IPS-18a (cell line): ENCODE results near the gene NXN.
"Not testable (repeated sequence)": the region's sequence is repeated elsewhere in the genome, so short reads cannot be mapped to it uniquely, and the experiment has no call there.

Experiments used
- H3K27ac ChIP-seq: one replicate; pipeline ENCODE4 v1.5.1; 2013; ENCODE audit warnings: low read length
- H3K27me3 ChIP-seq: one replicate; pipeline ENCODE4 v1.6.1; 2013; ENCODE audit warnings: mild to moderate bottlenecking, low read length; ENCODE audit not compliant: control insufficient read depth, insufficient read depth
- H3K36me3 ChIP-seq: one replicate; pipeline ENCODE4 v1.6.1; 2013; ENCODE audit warnings: low read depth, low read length; ENCODE audit not compliant: control insufficient read depth
- H3K4me1 ChIP-seq: one replicate; pipeline ENCODE4 v1.6.1; 2013; ENCODE audit warnings: low read depth, low read length; ENCODE audit not compliant: control insufficient read depth
- H3K4me3 ChIP-seq: one replicate; pipeline ENCODE4 v1.5.1; 2013; ENCODE audit warnings: low read length
- H3K9ac ChIP-seq: one replicate; pipeline ENCODE4 v1.6.1; 2013; ENCODE audit warnings: mild to moderate bottlenecking, low read length, moderate library complexity
- H3K9me3 ChIP-seq: one replicate; pipeline ENCODE4 v1.6.1; 2013; ENCODE audit warnings: low read depth, low read length; ENCODE audit not compliant: control insufficient read depth

Gene NXN

GRCh38 chr17:946510-947236, 32.9 kb downstream of the NXN start:
- H3K27me3 ChIP-seq = no peaks in the 10 kb centered on the region
- H3K36me3 ChIP-seq = no peaks in the 10 kb centered on the region
- H3K4me1 ChIP-seq = peaks cover 21% of the 10 kb centered on the region
- H3K9ac ChIP-seq = no peak overlapping the region
- H3K4me3 ChIP-seq = no peak overlapping the region
- H3K9me3 ChIP-seq = no peaks in the 10 kb centered on the region
- no peak overlapping the region for H3K27ac ChIP-seq

GRCh38 chr17:945672-946071, 33.9 kb downstream of the NXN start:
- H3K36me3 ChIP-seq = no peaks in the 10 kb centered on the region
- no peaks in the 10 kb centered on the region for H3K9me3 ChIP-seq
- H3K4me3 ChIP-seq = no peak overlapping the region
- H3K9ac ChIP-seq = no peak overlapping the region
- no peak overlapping the region for H3K27ac ChIP-seq
- H3K4me1 ChIP-seq = peaks cover 14% of the 10 kb centered on the region
- no peaks in the 10 kb centered on the region for H3K27me3 ChIP-seq

- Histone ChIP-seq H3K27ac (peak overlapping the region; percentile 47), H3K4me3 (no peak overlapping the region), H3K9me3 (no peaks in the 10 kb centered on the region), H3K36me3 (no peaks in the 10 kb centered on the region), H3K9ac (no peak overlapping the region), H3K27me3 (no peaks in the 10 kb centered on the region), H3K4me1 (peaks cover 4% of the 10 kb centered on the region)
Measured at GRCh38 chr17:944266-944826, 35.2 kb downstream of the NXN start.

GRCh38 chr17:935485-935884, 44.1 kb downstream of the NXN start:
- H3K9ac ChIP-seq = no peak overlapping the region
- H3K27ac ChIP-seq = no peak overlapping the region
- H3K36me3 ChIP-seq = no peaks in the 10 kb centered on the region
- H3K4me1 ChIP-seq = peaks cover 10% of the 10 kb centered on the region
- no peak overlapping the region for H3K4me3 ChIP-seq
- no peaks in the 10 kb centered on the region for H3K27me3 ChIP-seq
- H3K9me3 ChIP-seq = no peaks in the 10 kb centered on the region

GRCh38 chr17:933312-934073, 46.1 kb downstream of the NXN start:
- no peak overlapping the region for H3K9ac ChIP-seq
- H3K9me3 ChIP-seq = no peaks in the 10 kb centered on the region
- no peaks in the 10 kb centered on the region for H3K27me3 ChIP-seq
- H3K4me1 ChIP-seq = peaks cover 10% of the 10 kb centered on the region
- H3K36me3 ChIP-seq = no peaks in the 10 kb centered on the region
- H3K27ac ChIP-seq = peak overlapping the region; percentile 64
- no peak overlapping the region for H3K4me3 ChIP-seq

- Histone ChIP-seq H3K4me1 (peaks cover 17% of the 10 kb centered on the region), H3K36me3 (no peaks in the 10 kb centered on the region), H3K9me3 (no peaks in the 10 kb centered on the region), H3K9ac (no peak overlapping the region), H3K27ac (no peak overlapping the region), H3K4me3 (no peak overlapping the region), H3K27me3 (no peaks in the 10 kb centered on the region)
Measured at GRCh38 chr17:930258-930657, 49.3 kb downstream of the NXN start.

GRCh38 chr17:929586-929985, 50.0 kb downstream of the NXN start:
- no peak overlapping the region for H3K9ac ChIP-seq
- no peaks in the 10 kb centered on the region for H3K9me3 ChIP-seq
- peaks cover 23% of the 10 kb centered on the region for H3K4me1 ChIP-seq
- H3K36me3 ChIP-seq = no peaks in the 10 kb centered on the region
- no peaks in the 10 kb centered on the region for H3K27me3 ChIP-seq
- no peak overlapping the region for H3K27ac ChIP-seq
- no peak overlapping the region for H3K4me3 ChIP-seq

GRCh38 chr17:927611-928461, 51.7 kb downstream of the NXN start:
- Histone ChIP-seq H3K4me3 (no peak overlapping the region), H3K27me3 (no peaks in the 10 kb centered on the region), H3K36me3 (no peaks in the 10 kb centered on the region), H3K9me3 (no peaks in the 10 kb centered on the region), H3K4me1 (peaks cover 16% of the 10 kb centered on the region), H3K9ac (no peak overlapping the region), H3K27ac (no peak overlapping the region)

GRCh38 chr17:925817-926216, 53.8 kb downstream of the NXN start:
- no peak overlapping the region for H3K27ac ChIP-seq
- H3K36me3 ChIP-seq = no peaks in the 10 kb centered on the region
- no peaks in the 10 kb centered on the region for H3K9me3 ChIP-seq
- H3K4me3 ChIP-seq = no peak overlapping the region
- H3K9ac ChIP-seq = no peak overlapping the region
- peaks cover 16% of the 10 kb centered on the region for H3K4me1 ChIP-seq
- no peaks in the 10 kb centered on the region for H3K27me3 ChIP-seq

GRCh38 chr17:924711-925475, 54.7 kb downstream of the NXN start:
- peaks cover 16% of the 10 kb centered on the region for H3K4me1 ChIP-seq
- no peaks in the 10 kb centered on the region for H3K9me3 ChIP-seq
- H3K27me3 ChIP-seq = no peaks in the 10 kb centered on the region
- H3K9ac ChIP-seq = no peak overlapping the region
- no peak overlapping the region for H3K27ac ChIP-seq
- H3K4me3 ChIP-seq = no peak overlapping the region
- no peaks in the 10 kb centered on the region for H3K36me3 ChIP-seq

GRCh38 chr17:924306-924705, 55.3 kb downstream of the NXN start:
- H3K4me3 ChIP-seq, H3K27ac ChIP-seq, H3K36me3 ChIP-seq, H3K9me3 ChIP-seq, H3K27me3 ChIP-seq, H3K9ac ChIP-seq: not testable (repeated sequence)
- H3K4me1 ChIP-seq = peaks cover 16% of the 10 kb centered on the region
